HG02610 (cell line): ENCODE measurements around the gene FAM216A.
A peak's percentile ranks its signal among the peaks of the same experiment; 100 is the strongest.
"Not testable (repeated sequence)": the region's sequence is repeated elsewhere in the genome, so short reads cannot be mapped to it uniquely, and the experiment has no call there.

Experiments
- ATAC-seq: cut with Tn5 transposase; IDR thresholded peaks from one replicate; pipeline ENCODE4 v1.9.1; 2021; ENCODE audit warnings: mild to moderate bottlenecking, moderate library complexity; ENCODE audit not compliant: unreplicated experiment

Gene FAM216A, protein sequence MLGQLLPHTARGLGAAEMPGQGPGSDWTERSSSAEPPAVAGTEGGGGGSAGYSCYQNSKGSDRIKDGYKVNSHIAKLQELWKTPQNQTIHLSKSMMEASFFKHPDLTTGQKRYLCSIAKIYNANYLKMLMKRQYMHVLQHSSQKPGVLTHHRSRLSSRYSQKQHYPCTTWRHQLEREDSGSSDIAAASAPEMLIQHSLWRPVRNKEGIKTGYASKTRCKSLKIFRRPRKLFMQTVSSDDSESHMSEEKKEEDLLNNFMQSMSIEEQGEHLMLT

DNA sequence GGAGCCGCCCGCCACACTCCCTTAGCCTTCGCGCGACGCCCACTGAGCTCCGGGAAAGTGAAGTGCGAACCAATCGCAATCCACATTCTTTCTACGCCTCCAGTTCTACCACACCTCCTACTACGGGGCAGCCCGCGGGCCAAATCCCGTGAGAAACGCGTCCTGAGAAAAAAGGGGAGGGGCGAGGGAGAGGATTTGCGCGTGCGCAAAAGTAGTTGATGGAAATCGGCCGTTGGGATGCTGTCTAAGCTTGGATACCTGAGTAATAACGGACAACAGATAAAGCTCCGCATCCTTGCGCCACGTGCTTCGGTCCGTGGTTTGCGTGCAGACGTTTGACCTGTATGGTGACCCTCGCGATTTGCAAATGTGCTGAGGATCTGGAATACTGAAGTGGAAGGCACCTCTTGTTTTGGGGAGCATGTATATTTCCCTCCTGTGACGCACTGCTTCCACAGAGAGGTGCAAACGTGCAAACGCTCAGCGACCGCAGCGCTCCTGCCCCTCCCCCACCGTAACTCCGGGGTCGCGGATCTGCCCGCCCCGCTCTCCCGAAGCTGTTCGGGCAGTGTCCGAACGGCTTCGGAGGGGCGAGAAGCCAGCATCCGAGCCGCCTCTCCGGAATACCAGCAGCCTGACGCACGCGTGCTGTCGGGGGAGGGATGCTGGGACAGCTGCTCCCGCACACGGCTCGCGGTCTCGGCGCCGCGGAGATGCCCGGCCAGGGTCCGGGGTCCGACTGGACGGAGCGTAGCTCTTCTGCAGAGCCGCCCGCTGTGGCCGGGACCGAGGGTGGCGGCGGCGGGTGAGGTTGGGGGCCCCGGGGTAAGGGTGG lies at the start of gene FAM216A, which contains the start of gene GPN3:
Gene FAM216A, plus strand, starts transcription at position 632 of the 835 bp plus-strand sequence. Its CDS starts 31 bp downstream, at position 663.
Gene GPN3, minus strand, starts transcription at position 44 of the 835 bp plus-strand sequence. CDS start 54 bp downstream, outside the sequence.
- peak; percentile 69 for ATAC-seq

DNA sequence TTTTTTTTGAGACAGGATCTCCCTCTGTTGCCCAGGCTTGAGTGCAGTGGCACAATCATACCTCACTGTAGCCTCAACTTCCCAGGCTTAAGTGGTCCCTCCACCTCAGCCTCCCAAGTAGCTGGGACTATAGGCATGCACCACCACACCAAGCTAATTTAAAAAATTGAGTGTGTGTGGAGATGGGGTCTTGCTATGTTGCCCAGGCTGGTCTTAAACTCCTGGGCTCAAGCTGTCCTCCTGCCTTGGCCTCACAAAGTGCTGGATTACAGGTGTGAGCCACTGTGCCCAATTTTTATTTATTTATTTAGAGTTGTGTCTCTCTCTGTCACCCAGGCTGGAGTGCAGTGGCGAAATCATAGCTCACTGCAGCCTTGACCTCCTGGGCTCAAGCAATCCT lies 48.0 kb upstream of the FAM216A start:
- ATAC-seq, result not testable (repeated sequence)

DNA sequence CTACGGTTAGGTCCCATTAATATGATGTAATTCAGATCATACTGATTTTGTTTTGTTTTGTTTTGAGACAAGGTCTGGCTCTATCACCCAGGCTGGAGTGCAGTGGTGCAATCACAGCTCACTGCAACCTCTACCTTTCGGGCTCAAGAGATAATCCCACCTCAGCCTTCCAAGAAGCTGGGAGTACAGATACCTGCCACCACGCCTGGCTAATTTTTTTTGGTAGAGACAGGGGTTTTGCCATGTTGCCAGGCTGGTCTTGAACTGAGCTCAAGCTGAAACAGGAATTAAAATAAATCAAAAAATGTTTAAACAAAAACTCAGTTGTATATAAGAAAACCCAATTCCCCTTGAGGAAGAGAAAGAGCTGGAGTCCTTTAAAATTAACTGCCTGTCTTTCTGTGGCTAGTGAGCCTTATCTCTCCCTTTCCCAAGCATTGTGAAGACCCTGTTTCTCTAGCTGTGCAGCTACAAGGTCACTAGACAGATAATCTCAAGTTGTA lies 47.4 kb upstream of the FAM216A start:
- no peak for ATAC-seq

DNA sequence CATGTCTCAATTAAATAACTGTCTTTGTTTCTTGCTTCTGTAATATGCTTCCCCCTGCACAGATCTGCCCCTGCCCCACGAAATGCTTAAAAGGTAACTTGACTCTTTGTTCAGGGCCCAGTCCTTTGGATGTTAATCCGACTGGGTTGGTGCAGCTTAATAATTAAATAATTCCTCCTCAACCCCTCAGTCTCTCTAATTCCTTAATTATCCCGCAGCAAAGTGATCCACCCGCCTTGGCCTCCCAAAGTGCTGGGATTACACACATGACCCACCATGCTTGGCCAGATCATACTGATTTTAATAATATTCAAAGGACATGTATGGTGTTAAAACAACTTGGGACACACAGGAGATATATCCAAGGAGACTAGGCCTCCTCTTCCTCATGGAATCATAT lies 46.9 kb upstream of the FAM216A start:
- no peak for ATAC-seq

DNA sequence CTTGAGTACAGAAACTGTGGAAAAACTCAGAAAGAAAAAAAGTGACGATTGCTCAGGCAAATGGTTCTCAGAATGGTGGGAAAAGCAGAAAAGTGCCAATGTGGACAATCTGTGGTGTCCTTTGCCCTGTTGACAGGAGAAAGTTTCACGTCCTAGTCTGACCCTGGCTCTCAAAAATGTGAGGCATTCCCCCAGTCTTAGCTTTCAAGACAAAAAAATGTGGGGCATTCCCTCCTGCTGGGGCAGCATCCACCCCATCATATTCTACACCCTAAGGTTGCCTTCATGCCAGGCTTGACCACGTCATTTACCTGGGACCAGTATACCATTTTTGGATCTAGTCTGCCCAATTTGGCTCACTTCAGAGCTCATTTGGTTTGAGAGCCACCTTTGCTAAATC lies 44.4 kb upstream of the FAM216A start:
- no peak for ATAC-seq

DNA sequence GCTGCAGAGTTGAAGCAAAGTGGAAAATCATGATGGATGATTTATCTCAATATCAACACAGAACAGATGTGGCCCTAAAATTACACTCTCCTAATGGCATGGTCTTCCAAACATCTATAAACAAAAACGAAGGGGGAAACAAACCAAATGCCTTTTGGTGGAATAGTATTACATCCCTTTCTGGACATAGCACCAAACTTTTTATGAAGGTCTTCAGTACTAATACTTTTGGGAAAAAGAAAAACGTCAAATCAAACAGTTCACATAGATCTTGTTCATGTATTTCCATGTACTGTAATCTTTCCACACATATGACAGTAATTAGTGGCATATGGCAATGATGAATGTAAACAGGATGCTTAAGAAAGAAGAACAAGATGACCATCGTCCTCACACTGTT lies 42.2 kb upstream of the FAM216A start:
- no peak for ATAC-seq

DNA sequence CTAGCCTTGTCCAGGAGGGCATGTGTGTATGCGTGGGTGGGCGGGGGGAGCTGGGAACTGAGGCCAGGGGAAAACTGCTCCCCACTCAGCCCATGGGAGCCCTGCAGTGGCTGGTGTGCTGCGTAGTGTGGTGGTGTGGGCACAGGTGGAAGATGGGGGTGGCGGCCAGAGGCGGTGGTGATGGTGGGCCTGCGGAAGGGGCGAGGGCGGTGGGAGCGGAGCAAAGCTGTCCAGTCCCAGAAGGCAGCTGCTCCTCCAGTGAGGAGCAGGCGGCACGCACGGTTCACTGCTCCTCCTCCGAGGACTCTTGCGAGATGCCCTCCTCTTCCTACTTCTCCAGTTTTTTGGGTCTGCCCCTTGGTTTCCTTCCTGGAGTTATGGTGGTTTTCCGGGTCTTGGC lies 39.0 kb upstream of the FAM216A start:
- ATAC-seq, result not testable (repeated sequence)

DNA sequence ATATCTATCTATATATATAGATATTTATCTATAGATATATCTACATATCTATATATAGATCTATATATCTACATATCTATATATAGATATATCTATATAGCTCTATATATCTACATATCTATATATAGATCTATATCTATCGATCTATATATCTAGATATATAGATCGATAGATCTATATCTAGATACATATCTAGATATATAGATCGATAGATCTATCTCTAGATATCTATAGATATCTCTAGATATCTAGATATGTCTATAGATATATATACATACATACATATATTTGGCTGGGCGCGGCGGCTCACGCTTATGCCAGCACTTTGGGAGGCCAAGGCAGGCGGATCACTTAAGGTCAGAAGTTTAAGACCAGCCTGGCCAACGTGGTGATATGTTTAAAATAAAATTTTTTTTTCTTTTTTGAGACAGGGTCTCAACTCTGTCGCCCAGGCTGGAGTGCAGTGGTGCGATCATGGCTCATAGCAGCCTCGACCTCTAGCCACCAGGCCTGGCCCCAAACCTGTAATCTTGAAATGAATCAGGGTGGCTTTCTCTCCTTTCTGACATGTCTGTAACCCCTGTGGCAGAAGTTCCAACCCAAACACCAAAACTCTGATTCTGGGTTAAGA lies 36.6 kb upstream of the FAM216A start:
- no peak for ATAC-seq

DNA sequence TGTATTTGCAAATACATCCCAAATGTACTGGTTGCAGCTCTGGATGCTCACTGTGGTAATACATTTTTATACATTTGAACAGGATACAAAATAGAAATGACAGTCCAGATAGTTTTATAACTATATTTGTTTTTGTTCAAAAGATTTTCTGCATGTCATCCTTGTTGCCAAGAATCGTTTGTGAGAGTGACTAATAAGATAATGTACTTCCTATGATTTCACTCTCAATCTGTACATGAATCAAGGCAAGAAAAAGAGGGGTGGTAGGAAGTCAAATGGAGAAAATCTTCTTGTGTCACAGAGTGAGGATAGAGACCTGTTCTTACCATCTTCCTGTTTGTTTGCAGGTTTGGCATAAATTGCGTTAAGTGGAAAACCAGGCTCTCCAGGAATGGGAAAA lies 32.4 kb upstream of the FAM216A start:
- ATAC-seq, result no peak

DNA sequence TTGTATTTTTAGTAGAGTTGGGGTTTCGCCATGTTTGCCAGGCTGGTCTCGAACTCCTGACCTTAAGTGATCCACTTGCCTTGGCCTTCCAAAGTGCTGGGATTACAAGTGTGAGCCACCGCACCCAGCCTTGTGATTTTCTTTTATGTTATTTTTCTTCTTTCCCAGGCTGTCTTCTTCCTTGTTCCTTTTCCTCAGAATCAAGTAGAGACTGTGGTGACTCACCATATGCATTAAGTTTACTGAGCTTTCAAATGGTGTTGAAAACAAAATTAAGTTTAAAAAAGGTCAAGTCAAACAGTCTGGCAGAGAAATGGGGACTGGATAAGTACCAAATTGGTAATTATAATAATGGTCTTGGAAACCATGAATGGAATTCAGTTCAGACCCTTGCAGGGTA lies 24.2 kb upstream of the FAM216A start:
- ATAC-seq, result no peak

DNA sequence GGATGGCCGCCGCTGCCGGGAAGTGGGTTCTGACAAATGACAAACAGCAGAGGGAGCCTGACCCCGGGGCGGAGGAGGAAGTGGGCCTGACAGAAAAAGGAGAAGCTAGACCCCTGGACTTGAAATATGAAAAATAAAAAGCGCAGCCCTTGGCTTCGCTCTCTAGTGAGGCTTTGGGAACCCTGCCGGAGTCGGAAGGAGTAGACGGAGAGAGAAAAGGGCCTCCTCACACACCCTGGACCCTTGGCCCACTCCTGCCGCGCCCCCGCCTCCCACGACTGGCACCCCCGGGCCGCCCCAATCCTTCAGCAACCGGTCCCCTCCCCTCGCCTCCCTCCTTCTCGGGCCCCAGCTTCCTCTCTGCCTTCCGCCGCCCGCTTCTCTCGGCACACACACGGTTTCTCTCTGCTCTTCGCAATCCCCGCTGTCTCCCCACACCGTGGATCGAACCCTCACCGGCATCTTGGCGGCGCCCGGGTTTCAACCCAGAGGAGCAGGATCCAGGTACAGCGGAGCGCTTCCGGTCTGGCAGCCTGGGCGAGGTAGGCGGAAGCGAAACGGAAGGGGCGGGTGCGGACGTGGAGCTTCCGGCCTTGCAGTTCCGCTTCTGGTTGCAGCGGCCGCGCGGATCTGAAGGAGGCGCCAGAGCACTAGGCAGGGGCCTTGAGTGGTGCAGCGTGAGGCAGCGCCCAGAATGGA lies 18.7 kb upstream of the FAM216A start, which contains the start of gene ARPC3:
Gene ARPC3, minus strand, starts transcription at position 539 of the 699 bp plus-strand sequence. Its CDS starts 77 bp downstream, at position 462.
- peak; percentile 89 for ATAC-seq

DNA sequence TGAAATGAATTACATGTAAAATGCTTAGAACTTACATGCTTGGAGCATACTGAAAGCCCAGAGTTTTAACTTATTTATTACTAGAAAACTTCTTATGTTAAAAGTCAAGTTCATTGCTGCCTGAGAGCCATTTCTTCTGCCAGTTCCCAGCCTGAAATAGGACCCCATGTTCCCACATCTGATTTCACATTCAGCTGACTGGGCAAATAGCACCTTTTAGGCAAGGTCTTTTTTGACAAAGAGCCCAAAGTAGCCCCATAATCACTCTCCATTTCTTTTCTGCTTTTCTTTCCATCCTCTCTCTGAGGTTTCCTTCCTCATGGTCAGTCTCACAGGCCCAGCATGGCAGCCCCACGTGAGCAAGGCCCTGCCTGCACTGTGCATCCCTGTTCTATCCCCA lies 17.4 kb upstream of the FAM216A start:
- ATAC-seq, result no peak

DNA sequence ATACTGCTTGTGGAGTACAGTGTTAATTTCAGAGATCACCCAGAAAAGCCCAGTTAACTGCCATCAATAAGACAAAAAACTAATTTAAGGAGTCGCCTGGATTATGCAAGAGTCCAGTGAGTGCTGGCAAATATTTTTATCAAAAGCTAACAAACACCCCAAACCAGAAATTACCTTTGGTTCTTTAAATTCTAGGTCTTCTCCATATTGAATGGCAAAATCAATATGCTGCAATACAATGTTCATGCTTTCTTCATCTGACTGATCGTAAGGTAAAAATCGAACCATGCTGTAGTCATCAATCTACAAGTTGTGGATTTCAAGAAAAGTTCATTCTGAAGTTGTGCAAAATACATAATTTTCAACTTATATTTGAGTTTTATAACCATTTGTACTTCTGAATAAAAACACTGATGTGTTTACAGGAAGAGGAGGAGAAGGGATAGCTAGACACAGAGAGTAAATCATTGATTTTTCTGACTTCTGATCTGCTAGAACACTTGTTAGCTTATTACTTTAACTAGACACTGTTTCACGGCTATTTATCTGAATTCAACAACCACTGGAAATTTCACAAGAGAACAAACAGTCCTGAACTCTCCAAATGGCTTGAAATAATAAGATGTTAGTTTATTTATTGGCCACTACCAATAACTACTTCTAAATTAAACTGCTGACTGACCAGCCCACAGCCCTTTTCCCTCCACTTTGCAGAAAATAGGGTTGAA lies 14.9 kb upstream of the FAM216A start:
- no peak for ATAC-seq

DNA sequence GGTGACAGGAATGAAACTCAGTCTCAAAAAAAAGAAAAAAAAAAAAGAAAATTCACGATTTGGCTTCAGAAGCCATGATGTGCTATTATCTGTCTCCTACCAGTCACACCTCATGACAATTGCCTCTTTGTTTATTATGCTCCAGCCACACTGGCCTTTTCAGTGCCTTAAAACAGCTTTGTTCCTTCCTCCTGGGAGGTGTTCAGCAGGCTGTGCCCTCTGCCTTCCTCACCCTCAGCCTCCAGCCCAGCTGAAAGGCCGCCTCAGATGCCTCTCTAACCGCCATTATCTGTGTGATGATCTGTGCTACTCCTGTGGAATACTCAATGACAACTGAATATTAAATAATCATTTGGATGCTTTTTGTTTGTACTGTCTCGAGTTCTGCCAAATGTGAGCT lies 9.9 kb upstream of the FAM216A start:
- ATAC-seq, result no peak

DNA sequence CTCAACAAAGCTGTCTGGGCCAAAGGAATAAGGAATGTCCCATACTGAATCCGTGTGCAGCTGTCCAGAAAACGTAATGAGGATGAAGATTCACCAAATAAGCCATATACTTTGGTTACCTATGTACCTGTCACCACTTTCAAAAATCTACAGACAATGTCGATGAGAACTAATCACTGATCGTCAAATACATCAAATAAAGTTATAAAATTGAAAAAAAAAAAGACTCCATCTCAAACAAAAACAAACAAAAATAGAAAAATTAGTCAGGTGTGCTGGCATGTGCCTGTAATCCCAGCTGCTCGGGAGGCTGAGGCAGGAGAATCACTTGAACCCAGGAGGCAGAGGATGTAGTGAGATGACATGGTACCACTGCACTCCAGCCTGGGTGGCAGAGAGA lies 7.5 kb upstream of the FAM216A start:
- not testable (repeated sequence) for ATAC-seq

DNA sequence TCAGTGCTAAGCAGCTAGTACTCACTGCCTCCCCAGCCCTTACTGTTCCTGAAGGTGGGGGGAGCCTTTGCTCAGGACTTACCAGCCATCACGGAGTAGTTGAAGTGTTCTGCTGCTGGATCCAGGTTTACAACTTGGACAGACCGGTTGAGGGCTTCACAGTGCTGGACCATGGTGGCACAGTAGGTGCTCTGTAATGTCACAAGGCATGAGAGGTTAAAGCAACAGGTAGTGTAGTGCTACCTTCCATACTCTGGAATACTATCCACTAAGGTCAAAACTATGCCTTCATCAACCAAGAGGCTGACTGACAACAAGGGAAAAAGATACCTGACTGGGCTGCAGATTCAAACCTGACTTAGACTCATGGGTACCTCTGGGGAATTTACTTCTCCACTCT lies 3.6 kb upstream of the FAM216A start:
- ATAC-seq, result no peak

DNA sequence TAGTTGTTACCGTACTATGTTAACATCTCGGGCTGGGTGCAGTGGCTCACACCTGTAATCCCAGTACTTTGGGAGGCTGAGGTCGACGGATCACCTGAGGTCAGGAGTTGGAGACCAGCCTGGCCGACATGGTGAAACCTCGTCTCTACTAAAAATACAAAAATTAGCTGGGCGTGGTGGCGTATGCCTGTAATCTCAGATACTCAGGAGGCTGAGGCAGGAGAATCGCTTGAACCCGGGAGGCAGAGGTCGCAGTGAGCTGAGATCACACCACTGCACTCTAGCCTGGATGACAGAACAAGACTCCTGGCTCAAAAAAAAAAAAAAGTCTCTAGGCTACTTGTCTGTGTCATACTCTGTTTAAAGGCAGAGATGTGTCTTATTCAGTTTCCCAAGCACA lies 2.9 kb upstream of the FAM216A start:
- ATAC-seq, result not testable (repeated sequence)

DNA sequence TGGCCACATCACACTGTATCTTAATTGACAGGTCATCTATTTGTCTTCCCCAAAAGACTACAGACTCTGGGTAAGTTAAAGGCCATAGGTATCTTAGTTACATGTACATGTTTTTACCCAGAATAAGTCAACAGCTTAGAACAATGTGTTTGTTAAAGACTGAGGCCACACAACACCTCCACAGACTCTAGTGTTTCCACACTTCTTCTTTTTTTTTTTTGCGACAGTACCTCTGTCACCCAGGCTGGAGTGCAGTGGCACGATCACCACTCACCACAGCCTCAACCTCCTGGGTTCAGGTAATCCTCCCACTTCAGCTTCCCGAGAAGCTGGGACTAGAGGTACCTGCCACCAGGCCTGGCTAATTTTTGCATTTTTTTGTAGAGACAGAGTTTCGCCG lies 1.9 kb upstream of the FAM216A start:
- no peak for ATAC-seq

DNA sequence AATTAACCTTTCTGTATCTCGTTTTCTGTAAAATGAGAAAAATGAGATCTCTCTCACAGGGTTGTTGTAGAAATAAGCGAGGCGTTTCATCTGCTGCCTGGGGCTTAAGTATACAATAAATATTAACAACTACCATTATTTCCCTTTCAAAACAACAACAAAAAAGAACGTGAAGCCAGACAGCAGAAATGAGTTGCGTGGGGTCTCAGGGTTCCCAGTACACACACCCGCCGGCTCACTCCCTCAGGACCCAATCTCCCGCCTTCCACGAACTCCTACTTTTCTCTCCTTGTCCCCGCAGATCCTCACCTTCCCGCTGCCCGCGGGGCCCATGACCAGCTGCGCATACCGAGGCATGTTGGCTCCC lies 815 bp upstream of the FAM216A start:
- no peak for ATAC-seq

DNA sequence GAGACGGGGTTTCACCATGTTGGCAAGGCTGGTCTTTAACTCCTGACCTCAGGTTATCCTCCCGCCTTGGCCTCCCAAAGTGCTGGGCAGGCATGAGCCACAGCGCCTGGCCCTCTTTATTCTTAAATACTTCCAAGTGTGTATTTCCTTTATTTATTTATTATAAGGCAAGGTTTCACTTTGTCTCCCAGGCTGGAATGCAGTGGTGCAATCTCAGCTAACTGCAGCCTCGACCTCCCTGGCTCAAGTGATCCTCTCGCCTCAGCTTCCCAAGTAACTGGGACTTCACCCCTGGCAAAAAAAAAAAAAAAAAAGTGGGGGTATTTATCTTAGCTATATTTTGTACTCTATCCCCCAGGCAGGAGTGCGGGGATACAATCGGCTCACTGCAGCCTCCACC lies 6.8 kb downstream of the FAM216A start:
- no peak for ATAC-seq
